ENCODE results near the gene CEP295NL.

Gene CEP295NL

GRCh38 chr17:78883089-78883532 lies 19.9 kb downstream of the CEP295NL start:
- peaks cover 32% of the 10 kb centered on the region for H3K4me1 ChIP-seq (ENCODE audit: insufficient read depth, poor library complexity, severe bottlenecking)
- H3K4me3 ChIP-seq (ENCODE audit: severe bottlenecking): no peak overlapping the region
- no peaks in the 10 kb centered on the region for H3K9me3 ChIP-seq (ENCODE audit: severe bottlenecking)
- DNase-seq (ENCODE audit: low spot score): no peak
- H3K36me3 ChIP-seq (ENCODE audit: low read depth): no peaks in the 10 kb centered on the region
- H3K27ac ChIP-seq (ENCODE audit: poor library complexity, severe bottlenecking): peak overlapping the region; percentile 89
- H3K27me3 ChIP-seq (ENCODE audit: insufficient read depth, poor library complexity, severe bottlenecking): no peaks in the 10 kb centered on the region
- TF ChIP-seq CTCF (IDR thresholded peaks at IDR 0.05; ENCODE audit: poor library complexity, severe bottlenecking): no peak
- ATAC-seq (ENCODE audit: low read depth): peak; percentile 81

GRCh38 chr17:78882540-78883088 lies 20.4 kb downstream of the CEP295NL start:
- Histone ChIP-seq H3K36me3 (ENCODE audit: low read depth) (no peaks in the 10 kb centered on the region), H3K27me3 (ENCODE audit: insufficient read depth, poor library complexity, severe bottlenecking) (no peaks in the 10 kb centered on the region), H3K4me3 (ENCODE audit: severe bottlenecking) (no peak overlapping the region), H3K27ac (ENCODE audit: poor library complexity, severe bottlenecking) (peak overlapping the region; percentile 89), H3K9me3 (ENCODE audit: severe bottlenecking) (no peaks in the 10 kb centered on the region), H3K4me1 (ENCODE audit: insufficient read depth, poor library complexity, severe bottlenecking) (peaks cover 32% of the 10 kb centered on the region)
- DNase-seq (ENCODE audit: low spot score): no peak
- ATAC-seq (ENCODE audit: low read depth): no peak
- no peak for TF ChIP-seq CTCF (IDR thresholded peaks at IDR 0.05; ENCODE audit: poor library complexity, severe bottlenecking)

GRCh38 chr17:78879635-78880186 lies 23.3 kb downstream of the CEP295NL start:
- H3K4me1 ChIP-seq (ENCODE audit: insufficient read depth, poor library complexity, severe bottlenecking): peaks cover 33% of the 10 kb centered on the region
- H3K9me3 ChIP-seq (ENCODE audit: severe bottlenecking): no peaks in the 10 kb centered on the region
- ATAC-seq (ENCODE audit: low read depth) (no peak), DNase-seq (ENCODE audit: low spot score) (no peak)
- no peaks in the 10 kb centered on the region for H3K27me3 ChIP-seq (ENCODE audit: insufficient read depth, poor library complexity, severe bottlenecking)
- no peak overlapping the region for H3K27ac ChIP-seq (ENCODE audit: poor library complexity, severe bottlenecking)
- no peaks in the 10 kb centered on the region for H3K36me3 ChIP-seq (ENCODE audit: low read depth)
- H3K4me3 ChIP-seq (ENCODE audit: severe bottlenecking): no peak overlapping the region
- TF ChIP-seq CTCF (IDR thresholded peaks at IDR 0.05; ENCODE audit: poor library complexity, severe bottlenecking): no peak

GRCh38 chr17:78878871-78879527 lies 24.0 kb downstream of the CEP295NL start:
- H3K4me3 ChIP-seq (ENCODE audit: severe bottlenecking): no peak overlapping the region
- no peak for DNase-seq (ENCODE audit: low spot score)

More at GRCh38 chr17:78878871-78879527, 24.0 kb downstream of the CEP295NL start:
- no peak for TF ChIP-seq CTCF (IDR thresholded peaks at IDR 0.05; ENCODE audit: poor library complexity, severe bottlenecking)
- Histone ChIP-seq H3K27ac (ENCODE audit: poor library complexity, severe bottlenecking) (no peak overlapping the region), H3K4me1 (ENCODE audit: insufficient read depth, poor library complexity, severe bottlenecking) (peaks cover 26% of the 10 kb centered on the region), H3K36me3 (ENCODE audit: low read depth) (no peaks in the 10 kb centered on the region), H3K9me3 (ENCODE audit: severe bottlenecking) (no peaks in the 10 kb centered on the region), H3K27me3 (ENCODE audit: insufficient read depth, poor library complexity, severe bottlenecking) (no peaks in the 10 kb centered on the region)
- no peak for ATAC-seq (ENCODE audit: low read depth)

All from RWPE2 (cell line).